Inferior parietal cortex (tissue), 1 donor: ENCODE measurements around the gene CSGALNACT2.
"Not testable (repeated sequence)": the region's sequence is repeated elsewhere in the genome, so short reads cannot be mapped to it uniquely, and the experiment has no call there.

Source experiments
- DNase-seq: peaks from one replicate; pipeline ENCODE4 v3.0.0-alpha.2; 2016; ENCODE audit errors: extremely low spot score

Gene CSGALNACT2

GRCh38 chr10:43177595-43177994 lies 39.4 kb downstream of the CSGALNACT2 start:
- no peak for DNase-seq

- no peak for DNase-seq
Observed at GRCh38 chr10:43181146-43181545, 42.9 kb downstream of the CSGALNACT2 start.

- DNase-seq: not testable (repeated sequence)
Observed at GRCh38 chr10:43183764-43184163, 45.5 kb downstream of the CSGALNACT2 start.

- DNase-seq: no peak
Observed at GRCh38 chr10:43186150-43186549, 47.9 kb downstream of the CSGALNACT2 start.

- DNase-seq: no peak
Observed at GRCh38 chr10:43187213-43187612, 49.0 kb downstream of the CSGALNACT2 start.

GRCh38 chr10:43188702-43189101 lies 50.5 kb downstream of the CSGALNACT2 start:
- DNase-seq: no peak

- no peak for DNase-seq
Observed at GRCh38 chr10:43190289-43190688, 52.0 kb downstream of the CSGALNACT2 start.

GRCh38 chr10:43190775-43191174 lies 52.5 kb downstream of the CSGALNACT2 start:
- DNase-seq: peak; percentile 47

- no peak for DNase-seq
Observed at GRCh38 chr10:43192884-43193283, 54.6 kb downstream of the CSGALNACT2 start.

GRCh38 chr10:43193496-43194080 lies 55.3 kb downstream of the CSGALNACT2 start:
- DNase-seq: no peak

- no peak for DNase-seq
Observed at GRCh38 chr10:43194266-43194665, 56.0 kb downstream of the CSGALNACT2 start.

GRCh38 chr10:43194859-43195258 lies 56.6 kb downstream of the CSGALNACT2 start:
- DNase-seq: no peak

- no peak for DNase-seq
Observed at GRCh38 chr10:43195557-43195956, 57.3 kb downstream of the CSGALNACT2 start.

- DNase-seq: no peak
Observed at GRCh38 chr10:43196131-43196980, 58.1 kb downstream of the CSGALNACT2 start.

- no peak for DNase-seq
Observed at GRCh38 chr10:43196981-43197833, 59.0 kb downstream of the CSGALNACT2 start.

- no peak for DNase-seq
Observed at GRCh38 chr10:43197834-43198681, 59.8 kb downstream of the CSGALNACT2 start.

- no peak for DNase-seq
Observed at GRCh38 chr10:43198682-43199005, 60.4 kb downstream of the CSGALNACT2 start.

GRCh38 chr10:43199088-43199683 lies 60.9 kb downstream of the CSGALNACT2 start:
- DNase-seq: no peak

GRCh38 chr10:43199684-43200537 lies 61.7 kb downstream of the CSGALNACT2 start:
- DNase-seq: no peak
